Measurements from ENCODE around the gene AKT3.

Gene AKT3

DNA sequence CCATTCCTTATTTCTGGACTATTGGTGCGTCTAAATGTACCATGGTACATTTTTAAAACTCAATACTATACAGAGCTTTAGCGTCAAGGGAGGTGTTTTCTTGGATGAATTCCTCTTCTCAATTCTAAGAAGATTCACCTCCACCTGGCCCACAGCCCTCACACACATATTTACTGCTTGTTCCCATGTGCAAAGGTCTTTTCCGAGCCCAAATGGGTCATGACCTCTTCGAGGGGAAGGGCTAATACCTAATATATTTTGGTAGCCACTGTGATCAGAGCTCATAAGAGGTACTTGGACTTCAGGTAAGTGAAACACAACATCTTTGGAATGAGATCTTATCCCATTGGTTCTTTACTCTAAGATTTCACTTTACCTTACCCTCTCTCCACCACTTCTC, 388.3 kb downstream of the AKT3 start:
- no peak for DNase-seq (ENCODE audit: low spot score)

- DNase-seq (ENCODE audit: low spot score) = no peak
These were observed 391.0 kb downstream of the AKT3 start for GRCh38 chr1:243459059-243459458.

- DNase-seq (ENCODE audit: low spot score) = no peak
These were observed 392.6 kb downstream of the AKT3 start for GRCh38 chr1:243457363-243457982.

- no peak for DNase-seq (ENCODE audit: low spot score)
These were observed 394.0 kb downstream of the AKT3 start for GRCh38 chr1:243455760-243456651.

GRCh38 chr1:243454328-243454997, 395.6 kb downstream of the AKT3 start:
- DNase-seq (ENCODE audit: low spot score) = peak; percentile 35

DNA sequence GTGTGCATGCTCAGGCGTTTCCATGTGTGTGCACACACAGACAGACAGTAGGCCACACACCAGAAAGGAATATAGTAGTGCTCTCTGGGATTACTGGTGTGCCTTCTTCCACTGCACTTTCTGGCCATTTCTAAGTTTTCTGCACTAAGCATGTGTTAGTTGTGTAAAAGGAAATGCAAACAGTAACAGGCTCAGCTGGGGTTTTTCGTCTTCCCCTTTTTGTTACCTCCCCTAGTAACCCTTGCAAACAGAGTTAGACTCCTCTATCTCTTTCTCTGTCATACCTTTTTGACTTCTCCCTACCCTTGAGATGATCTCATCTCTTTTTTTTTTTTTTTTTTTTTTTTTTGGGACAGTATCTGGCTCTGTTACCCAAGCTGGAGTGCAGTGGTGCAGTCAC, 398.0 kb downstream of the AKT3 start:
- no peak for DNase-seq (ENCODE audit: low spot score)

GRCh38 chr1:243449373-243449772, 400.7 kb downstream of the AKT3 start:
- no peak for DNase-seq (ENCODE audit: low spot score)

DNA sequence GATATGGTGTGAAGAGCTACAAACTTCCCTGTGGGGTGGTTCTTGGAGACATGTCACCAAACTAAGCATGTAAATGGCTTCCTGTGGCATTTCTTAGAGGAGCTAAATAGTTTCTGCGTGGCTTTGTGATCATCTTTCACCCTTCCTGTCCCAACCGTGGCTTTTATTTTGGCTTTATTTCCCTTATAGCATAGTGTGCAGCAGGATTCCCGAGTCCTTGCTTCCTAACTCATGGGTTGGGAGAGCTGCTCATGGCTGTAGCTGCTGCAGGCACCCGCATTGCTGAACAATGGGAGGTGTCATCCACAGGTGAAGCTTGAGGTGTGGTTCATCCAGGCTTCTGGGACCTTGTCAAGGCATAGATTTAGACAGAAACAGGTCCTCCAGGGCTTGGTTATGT, 402.2 kb downstream of the AKT3 start:
- DNase-seq (ENCODE audit: low spot score) = no peak

DNA sequence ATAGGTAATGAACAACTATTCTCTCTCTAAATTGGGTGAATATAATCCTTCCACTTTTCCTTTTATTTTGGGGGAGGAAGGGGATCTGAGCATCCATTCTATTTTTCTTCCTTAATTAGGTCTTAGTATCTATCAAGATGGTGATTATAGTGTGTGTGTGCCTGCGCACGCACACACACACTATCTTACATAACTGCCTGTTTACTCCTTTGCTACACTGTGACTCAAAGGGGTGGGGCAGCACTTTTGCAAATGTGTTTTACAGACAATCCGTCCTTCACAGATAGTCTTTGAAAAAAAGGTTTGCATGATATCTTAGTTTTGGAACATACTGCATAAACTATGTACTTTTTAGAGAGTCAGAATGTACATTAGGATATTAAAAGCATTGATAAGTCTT, 402.7 kb downstream of the AKT3 start:
- DNase-seq (ENCODE audit: low spot score) = no peak

DNA sequence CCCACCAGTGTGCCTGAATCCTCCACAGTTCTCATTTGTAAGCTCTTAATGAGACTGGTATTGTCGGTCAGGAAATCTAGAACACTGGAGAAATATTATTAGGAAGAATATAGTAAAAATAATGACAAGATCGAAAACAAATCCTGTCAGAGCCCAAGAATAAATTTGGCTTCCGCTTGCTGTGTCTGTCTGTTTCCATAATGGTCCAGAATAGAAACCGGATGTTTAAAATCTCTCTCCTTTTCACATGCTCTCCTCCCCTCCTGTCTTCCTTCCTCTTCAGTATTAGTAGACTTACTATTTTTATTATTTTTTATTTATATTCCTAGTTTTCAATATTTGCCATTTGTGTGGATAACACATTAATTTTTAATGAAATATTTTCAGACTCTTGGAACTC, 406.5 kb downstream of the AKT3 start:
- DNase-seq (ENCODE audit: low spot score) = no peak

DNA sequence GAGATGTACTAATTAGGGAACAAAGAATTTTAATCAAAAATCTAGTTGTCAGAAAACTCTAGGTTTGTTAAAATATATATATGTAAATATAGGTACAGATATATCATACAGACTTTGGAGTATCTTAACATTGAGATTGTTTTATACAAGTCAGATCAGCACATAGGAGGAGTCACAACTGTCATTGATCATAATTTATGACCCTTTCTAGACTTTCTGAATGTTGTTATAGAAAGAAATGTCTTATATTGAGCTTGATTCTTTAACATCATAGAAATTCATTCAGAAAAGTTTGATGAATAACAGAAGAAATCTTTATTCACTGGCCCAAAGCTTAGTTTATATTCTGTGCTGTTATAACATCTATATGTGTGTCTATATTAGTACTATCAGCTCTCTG, 408.4 kb downstream of the AKT3 start:
- no peak for DNase-seq (ENCODE audit: low spot score)

GRCh38 chr1:243440406-243440805, 409.6 kb downstream of the AKT3 start:
- DNase-seq (ENCODE audit: low spot score) = no peak

GRCh38 chr1:243438815-243439214, 411.2 kb downstream of the AKT3 start:
- no peak for DNase-seq (ENCODE audit: low spot score)

Data from HuH-7.5 (cell line).